Measurements from ENCODE around the gene USP3.

DNA sequence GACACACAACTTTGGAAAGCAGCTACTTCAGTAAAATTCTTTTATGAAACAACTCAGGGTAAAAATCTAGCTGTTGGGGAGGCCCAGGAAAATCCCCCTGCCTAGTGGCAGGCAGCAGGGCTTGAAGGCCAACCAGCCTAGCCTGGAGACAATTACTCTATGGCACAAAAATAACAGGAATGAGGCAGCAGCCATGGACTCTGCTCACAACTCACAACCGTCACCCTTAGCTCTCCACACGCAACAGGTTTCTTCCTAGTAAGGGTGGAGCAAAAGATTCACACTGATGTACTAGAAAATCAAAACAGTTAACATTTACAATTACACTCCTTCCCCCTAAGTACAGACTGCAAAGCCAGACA is 92.3 kb downstream of the USP3 start:
- TF ChIP-seq, protein P1, sequence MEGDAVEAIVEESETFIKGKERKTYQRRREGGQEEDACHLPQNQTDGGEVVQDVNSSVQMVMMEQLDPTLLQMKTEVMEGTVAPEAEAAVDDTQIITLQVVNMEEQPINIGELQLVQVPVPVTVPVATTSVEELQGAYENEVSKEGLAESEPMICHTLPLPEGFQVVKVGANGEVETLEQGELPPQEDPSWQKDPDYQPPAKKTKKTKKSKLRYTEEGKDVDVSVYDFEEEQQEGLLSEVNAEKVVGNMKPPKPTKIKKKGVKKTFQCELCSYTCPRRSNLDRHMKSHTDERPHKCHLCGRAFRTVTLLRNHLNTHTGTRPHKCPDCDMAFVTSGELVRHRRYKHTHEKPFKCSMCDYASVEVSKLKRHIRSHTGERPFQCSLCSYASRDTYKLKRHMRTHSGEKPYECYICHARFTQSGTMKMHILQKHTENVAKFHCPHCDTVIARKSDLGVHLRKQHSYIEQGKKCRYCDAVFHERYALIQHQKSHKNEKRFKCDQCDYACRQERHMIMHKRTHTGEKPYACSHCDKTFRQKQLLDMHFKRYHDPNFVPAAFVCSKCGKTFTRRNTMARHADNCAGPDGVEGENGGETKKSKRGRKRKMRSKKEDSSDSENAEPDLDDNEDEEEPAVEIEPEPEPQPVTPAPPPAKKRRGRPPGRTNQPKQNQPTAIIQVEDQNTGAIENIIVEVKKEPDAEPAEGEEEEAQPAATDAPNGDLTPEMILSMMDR (IDR thresholded peaks at IDR 0.05; ENCODE audit: insufficient read depth, low read length, poor library complexity, severe bottlenecking): no peak
- no peak for TF ChIP-seq EZH2phosphoT487 (conservative IDR thresholded peaks at IDR 0.05; ENCODE audit: low read length)
